ENCODE results near the gene KRT31. TPM values are rescaled to one million over a fixed set of nuclear protein-coding genes. Genes with fewer than 3 reads are reported as not detected.

The KRT31 gene
- total RNA-seq, 1 donor from 2014 or later = not detected

DNA sequence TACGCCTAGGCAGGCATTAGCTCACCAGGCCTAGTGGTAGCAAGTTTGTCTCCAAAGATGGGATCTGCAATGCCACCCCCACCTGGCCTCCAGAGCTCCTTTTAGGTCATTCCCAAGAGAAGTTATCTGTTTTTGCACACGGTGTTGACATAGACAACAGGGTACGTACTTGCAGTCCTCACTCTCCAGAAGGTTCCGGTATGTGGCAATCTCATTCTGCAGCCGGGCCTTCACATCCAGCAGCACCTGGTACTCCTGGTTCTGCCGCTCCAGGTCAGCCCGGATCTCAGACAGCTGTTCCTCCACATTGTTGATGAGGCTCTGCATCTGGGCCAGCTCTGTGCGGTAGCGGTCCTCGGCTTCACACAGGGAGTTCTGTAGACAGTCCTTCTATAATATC lies 9.8 kb upstream of the KRT31 start:
- no peak overlapping the region for H3K4me3 ChIP-seq (ENCODE audit: low read depth, low read length)
- TF ChIP-seq, protein P1, sequence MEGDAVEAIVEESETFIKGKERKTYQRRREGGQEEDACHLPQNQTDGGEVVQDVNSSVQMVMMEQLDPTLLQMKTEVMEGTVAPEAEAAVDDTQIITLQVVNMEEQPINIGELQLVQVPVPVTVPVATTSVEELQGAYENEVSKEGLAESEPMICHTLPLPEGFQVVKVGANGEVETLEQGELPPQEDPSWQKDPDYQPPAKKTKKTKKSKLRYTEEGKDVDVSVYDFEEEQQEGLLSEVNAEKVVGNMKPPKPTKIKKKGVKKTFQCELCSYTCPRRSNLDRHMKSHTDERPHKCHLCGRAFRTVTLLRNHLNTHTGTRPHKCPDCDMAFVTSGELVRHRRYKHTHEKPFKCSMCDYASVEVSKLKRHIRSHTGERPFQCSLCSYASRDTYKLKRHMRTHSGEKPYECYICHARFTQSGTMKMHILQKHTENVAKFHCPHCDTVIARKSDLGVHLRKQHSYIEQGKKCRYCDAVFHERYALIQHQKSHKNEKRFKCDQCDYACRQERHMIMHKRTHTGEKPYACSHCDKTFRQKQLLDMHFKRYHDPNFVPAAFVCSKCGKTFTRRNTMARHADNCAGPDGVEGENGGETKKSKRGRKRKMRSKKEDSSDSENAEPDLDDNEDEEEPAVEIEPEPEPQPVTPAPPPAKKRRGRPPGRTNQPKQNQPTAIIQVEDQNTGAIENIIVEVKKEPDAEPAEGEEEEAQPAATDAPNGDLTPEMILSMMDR (IDR thresholded peaks at IDR 0.05; ENCODE audit: insufficient read depth, low read length, poor library complexity, severe bottlenecking) = no peak
- H3K36me3 ChIP-seq (ENCODE audit: control insufficient read depth, insufficient read depth, low read length) = no peaks in the 10 kb centered on the region
- DNase-seq (ENCODE audit: low read depth) = no peak
- H3K27me3 ChIP-seq (ENCODE audit: control insufficient read depth, insufficient read depth, low read length) = no peaks in the 10 kb centered on the region

DNA sequence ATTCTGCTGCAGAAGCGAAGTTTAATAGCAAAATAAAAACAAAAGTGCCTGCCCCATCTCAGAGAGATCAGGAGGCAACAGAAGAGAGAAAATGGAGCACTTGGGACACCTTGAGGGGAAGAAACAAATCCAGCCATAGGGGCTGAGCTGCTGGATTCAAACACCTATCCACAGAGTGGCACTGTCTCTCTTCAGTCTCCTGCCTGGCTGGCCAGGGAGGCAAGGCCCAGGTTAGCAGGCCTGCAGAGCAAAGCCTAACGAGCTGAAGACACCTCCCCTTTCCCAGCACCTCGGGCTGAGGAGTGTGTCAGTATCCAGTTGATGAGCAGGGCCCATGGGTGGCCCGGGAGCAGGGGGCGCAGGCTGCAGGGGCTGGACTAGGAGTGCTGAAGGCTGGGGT lies 8.8 kb upstream of the KRT31 start:
- Histone ChIP-seq H3K36me3 (ENCODE audit: control insufficient read depth, insufficient read depth, low read length) (no peaks in the 10 kb centered on the region), H3K4me3 (ENCODE audit: low read depth, low read length) (no peak overlapping the region), H3K27me3 (ENCODE audit: control insufficient read depth, insufficient read depth, low read length) (no peaks in the 10 kb centered on the region)
- TF ChIP-seq, protein P1 (IDR thresholded peaks at IDR 0.05; ENCODE audit: insufficient read depth, low read length, poor library complexity, severe bottlenecking) = peak; percentile 25
- no peak for DNase-seq (ENCODE audit: low read depth)

DNA sequence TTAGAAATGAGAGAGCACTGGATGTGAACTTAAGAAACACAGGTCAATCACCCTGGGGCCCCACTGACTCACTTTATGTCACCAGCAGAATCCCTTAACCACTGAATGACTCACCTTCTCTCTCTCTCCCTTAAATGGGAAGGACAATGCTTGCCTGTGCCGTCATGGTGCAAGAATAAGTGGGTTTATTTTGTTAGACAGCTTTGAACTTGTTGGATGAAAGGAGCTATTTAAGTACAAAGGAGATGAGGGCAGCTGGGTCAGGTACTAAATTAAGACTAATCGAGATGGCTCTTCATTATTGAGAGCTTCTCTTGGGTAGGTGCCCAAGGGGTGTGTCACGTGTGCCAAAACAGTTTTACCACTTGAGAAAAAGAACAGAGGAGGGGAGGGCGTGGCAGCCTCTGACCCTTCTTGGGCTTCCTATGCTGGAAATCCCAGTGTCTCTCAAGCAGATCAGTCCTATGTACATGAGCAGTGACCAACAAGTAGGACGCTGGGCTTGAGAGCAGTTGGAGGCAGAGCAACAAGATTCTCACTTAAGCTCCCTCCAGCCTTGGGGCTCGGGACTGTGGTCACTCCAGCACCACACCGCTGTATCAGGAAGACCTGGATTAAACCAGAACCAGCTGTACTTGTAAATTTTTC lies 6.7 kb upstream of the KRT31 start:
- DNase-seq (ENCODE audit: low read depth) = peak; percentile 99
- H3K4me3 ChIP-seq (ENCODE audit: low read depth, low read length) = no peak overlapping the region
- H3K36me3 ChIP-seq (ENCODE audit: control insufficient read depth, insufficient read depth, low read length) = no peaks in the 10 kb centered on the region
- no peaks in the 10 kb centered on the region for H3K27me3 ChIP-seq (ENCODE audit: control insufficient read depth, insufficient read depth, low read length)
- TF ChIP-seq, protein P1 (IDR thresholded peaks at IDR 0.05; ENCODE audit: insufficient read depth, low read length, poor library complexity, severe bottlenecking) = no peak

DNA sequence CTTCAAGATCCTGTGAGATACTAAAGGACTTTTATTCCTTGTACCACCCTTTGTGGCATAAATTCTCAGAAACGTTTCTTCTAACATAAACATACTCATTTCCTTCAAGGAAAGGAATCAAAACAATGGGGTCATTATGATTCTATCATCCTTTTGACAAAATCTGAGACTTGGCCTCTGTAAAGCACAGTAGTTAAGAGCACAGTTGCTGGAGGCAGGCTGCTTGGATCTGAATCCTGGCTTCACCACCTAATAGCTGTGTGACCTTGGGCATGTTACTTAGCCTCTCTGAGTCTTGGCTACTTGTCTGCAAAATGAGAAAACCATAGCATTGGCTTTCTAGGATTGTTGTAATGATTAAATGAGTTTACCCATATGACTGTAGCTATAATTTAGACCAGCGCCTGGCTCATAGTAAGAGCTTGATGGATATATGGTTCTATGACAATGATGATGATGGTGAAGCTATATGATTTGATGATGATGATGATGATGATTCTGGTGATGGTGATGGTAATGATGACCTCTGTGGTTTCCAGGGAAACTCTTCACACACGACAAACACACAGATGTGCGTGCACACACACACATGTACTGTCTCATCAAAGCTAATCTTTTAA lies 6.1 kb upstream of the KRT31 start:
- H3K36me3 ChIP-seq (ENCODE audit: control insufficient read depth, insufficient read depth, low read length) = no peaks in the 10 kb centered on the region
- TF ChIP-seq, protein P1 (IDR thresholded peaks at IDR 0.05; ENCODE audit: insufficient read depth, low read length, poor library complexity, severe bottlenecking) = no peak
- no peak for DNase-seq (ENCODE audit: low read depth)
- no peaks in the 10 kb centered on the region for H3K27me3 ChIP-seq (ENCODE audit: control insufficient read depth, insufficient read depth, low read length)
- no peak overlapping the region for H3K4me3 ChIP-seq (ENCODE audit: low read depth, low read length)

DNA sequence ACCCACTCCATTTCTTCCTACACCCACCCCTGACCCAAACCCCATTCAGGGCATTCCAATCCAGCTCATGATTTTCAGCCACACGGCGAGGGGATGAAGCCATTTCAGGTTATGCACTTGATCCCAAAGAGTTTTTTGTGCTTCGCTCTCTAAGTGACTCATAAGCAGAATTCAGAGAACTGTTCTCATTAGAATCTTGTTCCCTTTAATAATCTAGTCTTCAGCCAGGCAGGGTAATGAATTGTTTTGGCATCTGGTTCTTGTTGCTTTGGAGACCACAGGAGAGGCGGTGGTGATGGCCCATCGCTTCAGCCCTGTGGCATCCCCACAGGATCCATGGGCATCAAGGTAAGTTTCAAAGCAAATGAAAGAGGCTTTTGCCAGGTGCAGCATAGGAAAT lies 4.8 kb upstream of the KRT31 start:
- H3K27me3 ChIP-seq (ENCODE audit: control insufficient read depth, insufficient read depth, low read length) = no peaks in the 10 kb centered on the region
- no peaks in the 10 kb centered on the region for H3K36me3 ChIP-seq (ENCODE audit: control insufficient read depth, insufficient read depth, low read length)
- TF ChIP-seq, protein P1 (IDR thresholded peaks at IDR 0.05; ENCODE audit: insufficient read depth, low read length, poor library complexity, severe bottlenecking) = no peak
- no peak overlapping the region for H3K4me3 ChIP-seq (ENCODE audit: low read depth, low read length)
- DNase-seq (ENCODE audit: low read depth) = no peak

DNA sequence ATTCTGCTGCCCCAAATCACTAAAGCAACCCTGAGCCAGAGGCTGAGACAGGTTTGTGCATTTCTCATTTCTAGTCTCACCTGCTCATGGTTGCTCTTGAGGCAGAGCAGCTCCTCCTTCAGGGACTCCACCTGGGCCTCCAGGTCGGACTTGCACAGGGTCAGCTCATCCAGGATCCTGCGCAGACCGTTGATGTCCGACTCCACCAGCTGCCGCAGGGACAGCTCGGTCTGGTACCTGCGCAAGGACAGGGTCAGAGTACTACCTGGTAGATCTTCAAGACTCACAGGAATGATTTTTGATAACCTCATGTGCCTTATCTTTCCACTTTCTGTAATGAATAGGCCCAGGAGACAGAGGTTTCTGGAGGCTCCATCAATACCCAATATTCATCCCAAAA lies 1.1 kb downstream of the KRT31 start:
- no peak overlapping the region for H3K4me3 ChIP-seq (ENCODE audit: low read depth, low read length)
- TF ChIP-seq, protein P1 (IDR thresholded peaks at IDR 0.05; ENCODE audit: insufficient read depth, low read length, poor library complexity, severe bottlenecking) = no peak
- no peaks in the 10 kb centered on the region for H3K36me3 ChIP-seq (ENCODE audit: control insufficient read depth, insufficient read depth, low read length)
- DNase-seq (ENCODE audit: low read depth) = no peak
- H3K27me3 ChIP-seq (ENCODE audit: control insufficient read depth, insufficient read depth, low read length) = no peaks in the 10 kb centered on the region

All from kidney epithelial cell (primary cell).